Fibroblast of lung (primary cell): ENCODE measurements around the gene SCIN. TPM values are rescaled to one million over a fixed set of nuclear protein-coding genes. Genes with fewer than 3 reads are reported as not detected.
A peak's percentile ranks its signal among the peaks of the same experiment; 100 is the strongest.

Experiments
- DNase-seq, 2 donors: peaks; one replicate each; pipeline versions ENCODE4 v3.0.0 to v3.0.0-alpha.2; 2010; ENCODE audit warnings: low read depth in 2 of 2
- H2AFZ ChIP-seq: 2 replicates; pipeline ENCODE4 v1.5.1; 2012; ENCODE audit warnings: low read length, control low read depth, inconsistent platforms
- H3K27ac ChIP-seq: 2 replicates; pipeline ENCODE4 v1.5.1; 2011; ENCODE audit warnings: low read length, control low read depth; ENCODE audit not compliant: insufficient read depth
- H3K27me3 ChIP-seq: 2 replicates; pipeline ENCODE4 v1.5.1; 2011; ENCODE audit warnings: mild to moderate bottlenecking, low read length; ENCODE audit not compliant: control insufficient read depth, insufficient read depth
- H3K36me3 ChIP-seq: 2 replicates; pipeline ENCODE4 v1.5.1; 2011; ENCODE audit warnings: low read length; ENCODE audit not compliant: control insufficient read depth, insufficient read depth
- H3K4me1 ChIP-seq: 2 replicates; pipeline ENCODE4 v1.5.1; 2011; ENCODE audit warnings: low read length; ENCODE audit not compliant: control insufficient read depth, insufficient read depth; ENCODE audit errors: extremely low read depth
- H3K4me2 ChIP-seq: 2 replicates; pipeline ENCODE4 v1.5.1; 2011; ENCODE audit warnings: low read length, control low read depth; ENCODE audit not compliant: insufficient read depth; ENCODE audit errors: extremely low read depth
- H3K4me3 ChIP-seq, 4 experiments: fragments of 200-600 bp in 1 of 4; sonication (generic) in 1 of 4; replicated peaks in 1 of 4; 2 replicates each; pipeline ENCODE4 v1.5.1; 2011 to 2016; ENCODE audit warnings: low read length in 4 of 4, low read depth in 3 of 4, mild to moderate bottlenecking in 3 of 4, control low read depth in 2 of 4, inconsistent platforms in 1 of 4, mixed read lengths in 1 of 4; ENCODE audit not compliant: insufficient read depth in 1 of 4; ENCODE audit errors: control extremely low read depth in 1 of 4
- H3K79me2 ChIP-seq: 2 replicates; pipeline ENCODE4 v1.5.1; 2012; ENCODE audit warnings: mild to moderate bottlenecking, low read length, inconsistent platforms; ENCODE audit not compliant: control insufficient read depth, insufficient read depth
- H3K9ac ChIP-seq: 2 replicates; pipeline ENCODE4 v1.5.1; 2011; ENCODE audit warnings: mild to moderate bottlenecking, low read length, control low read depth; ENCODE audit not compliant: insufficient read depth
- H3K9me3 ChIP-seq: 2 replicates; pipeline ENCODE4 v1.5.1; 2012; ENCODE audit warnings: low read depth, low read length; ENCODE audit not compliant: control insufficient read depth, insufficient read depth
- H4K20me1 ChIP-seq: 2 replicates; pipeline ENCODE4 v1.5.1; 2011; ENCODE audit warnings: low read length; ENCODE audit not compliant: control insufficient read depth, insufficient read depth; ENCODE audit errors: extremely low read depth
- CTCF ChIP-seq, 2 donors: IDR thresholded peaks in 1 of 2; conservative IDR thresholded peaks in 1 of 2; 1 replicate in 1 of 2; 2 replicates in 1 of 2; pipeline ENCODE4 v1.5.1; 2011 to 2012; ENCODE audit warnings: low read length in 2 of 2, control low read depth in 1 of 2, inconsistent platforms in 1 of 2, low read depth in 1 of 2, mild to moderate bottlenecking in 1 of 2
- EZH2 ChIP-seq: IDR thresholded peaks from 2 replicates; pipeline ENCODE4 v1.5.1; 2012; ENCODE audit warnings: low read length, control low read depth, mild to moderate bottlenecking; ENCODE audit errors: missing control alignments
- polyA plus RNA-seq, 2 donors: library from polyadenylated mRNA; depleted of rRNA in 1 of 2; stranded (reverse) in 1 of 2; unstranded in 1 of 2; fragments of >200 nt; gene quantifications; 2 replicates each; pipeline ENCODE4 v1.2.1, GENCODE V29; 2011 to 2012; ENCODE audit warnings: missing spikeins in 1 of 2
- total RNA-seq: library from RNA; depleted of rRNA; stranded (reverse); fragments of >200 nt; gene quantifications from 2 replicates; pipeline ENCODE4 v1.2.1, GENCODE V29; 2014

Gene SCIN
- total and polyA plus RNA-seq, 2 donors (not counting 1 experiment from before 2014, with no cell fraction given): 0.08 to 0.17 TPM

GRCh38 chr7:12625836-12626235 is 55.3 kb downstream of the SCIN start:
- peak in 1 of 2 donors; percentile 4 for DNase-seq
- Histone ChIP-seq H3K9me3 (no peaks in the 10 kb centered on the region), H4K20me1 (no peaks in the 10 kb centered on the region), H2AFZ (no peak overlapping the region), H3K79me2 (no peaks in the 10 kb centered on the region), H3K4me1 (no peaks in the 10 kb centered on the region), H3K36me3 (no peaks in the 10 kb centered on the region), H3K4me2 (no peak overlapping the region), H3K9ac (no peak overlapping the region), H3K4me3 (no peak overlapping the region), H3K27me3 (no peaks in the 10 kb centered on the region), H3K27ac (no peak overlapping the region)
- no peak for TF ChIP-seq CTCF (conservative IDR thresholded peaks at IDR 0.05 in 1 of 2, IDR thresholded peaks at IDR 0.05 in 1 of 2; ENCODE audit: low read depth in 1 of 2, low read length in 2 of 2)
- no peak for TF ChIP-seq EZH2

GRCh38 chr7:12629816-12630512 is 59.4 kb downstream of the SCIN start:
- Histone ChIP-seq H4K20me1 (no peaks in the 10 kb centered on the region), H3K9ac (no peak overlapping the region), H3K9me3 (no peaks in the 10 kb centered on the region), H2AFZ (no peak overlapping the region), H3K4me2 (no peak overlapping the region), H3K4me3 (no peak overlapping the region), H3K79me2 (no peaks in the 10 kb centered on the region), H3K27ac (no peak overlapping the region), H3K36me3 (no peaks in the 10 kb centered on the region), H3K27me3 (no peaks in the 10 kb centered on the region), H3K4me1 (no peaks in the 10 kb centered on the region)
- DNase-seq: no peak
- TF ChIP-seq CTCF (conservative IDR thresholded peaks at IDR 0.05 in 1 of 2, IDR thresholded peaks at IDR 0.05 in 1 of 2; ENCODE audit: low read depth in 1 of 2, low read length in 2 of 2) (no peak), EZH2 (no peak)

- H3K4me3 ChIP-seq: no peak overlapping the region
- H3K27ac ChIP-seq: no peak overlapping the region
- no peaks in the 10 kb centered on the region for H3K79me2 ChIP-seq
- no peaks in the 10 kb centered on the region for H3K9me3 ChIP-seq
- TF ChIP-seq CTCF (conservative IDR thresholded peaks at IDR 0.05 in 1 of 2, IDR thresholded peaks at IDR 0.05 in 1 of 2; ENCODE audit: low read depth in 1 of 2, low read length in 2 of 2): no peak
- TF ChIP-seq EZH2: no peak
- no peaks in the 10 kb centered on the region for H3K36me3 ChIP-seq
- no peaks in the 10 kb centered on the region for H3K27me3 ChIP-seq
- H4K20me1 ChIP-seq: no peaks in the 10 kb centered on the region
- peak in 1 of 2 donors; percentile 21 for DNase-seq
- H3K4me2 ChIP-seq: no peak overlapping the region
- H3K9ac ChIP-seq: no peak overlapping the region
- no peak overlapping the region for H2AFZ ChIP-seq
- no peaks in the 10 kb centered on the region for H3K4me1 ChIP-seq
Measured at GRCh38 chr7:12630513-12630819, 59.9 kb downstream of the SCIN start.
